Fibroblast of pulmonary artery (primary cell): ENCODE results near the gene INPP5B.
A peak's percentile ranks its signal among the peaks of the same experiment; 100 is the strongest.

Source experiments
- DNase-seq: peaks from one replicate; pipeline ENCODE4 v3.0.0-alpha.2; 2010; ENCODE audit warnings: low read depth
- H3K4me3 ChIP-seq: replicated peaks from 2 replicates; pipeline ENCODE4 v1.5.1; 2011; ENCODE audit warnings: low read depth, mild to moderate bottlenecking, control low read depth, low read length, moderate library complexity
- CTCF ChIP-seq: IDR thresholded peaks from 2 replicates; pipeline ENCODE4 v1.5.1; 2011; ENCODE audit warnings: mild to moderate bottlenecking, control low read depth, low read length, inconsistent platforms; ENCODE audit errors: missing control alignments

Gene INPP5B

GRCh38 chr1:37926038-37926924 is 20.6 kb downstream of the INPP5B start:
- H3K4me3 ChIP-seq: no peak overlapping the region
- no peak for TF ChIP-seq CTCF
- DNase-seq: no peak

- DNase-seq: no peak
- no peak overlapping the region for H3K4me3 ChIP-seq
- TF ChIP-seq CTCF: no peak
These were observed 21.5 kb downstream of the INPP5B start for GRCh38 chr1:37925316-37925715.

- TF ChIP-seq CTCF: no peak
- no peak overlapping the region for H3K4me3 ChIP-seq
- DNase-seq: no peak
These were observed 23.3 kb downstream of the INPP5B start for GRCh38 chr1:37923551-37923889.

- no peak for TF ChIP-seq CTCF
- DNase-seq: no peak
- no peak overlapping the region for H3K4me3 ChIP-seq
These were observed 23.9 kb downstream of the INPP5B start for GRCh38 chr1:37922767-37923550.

DNA sequence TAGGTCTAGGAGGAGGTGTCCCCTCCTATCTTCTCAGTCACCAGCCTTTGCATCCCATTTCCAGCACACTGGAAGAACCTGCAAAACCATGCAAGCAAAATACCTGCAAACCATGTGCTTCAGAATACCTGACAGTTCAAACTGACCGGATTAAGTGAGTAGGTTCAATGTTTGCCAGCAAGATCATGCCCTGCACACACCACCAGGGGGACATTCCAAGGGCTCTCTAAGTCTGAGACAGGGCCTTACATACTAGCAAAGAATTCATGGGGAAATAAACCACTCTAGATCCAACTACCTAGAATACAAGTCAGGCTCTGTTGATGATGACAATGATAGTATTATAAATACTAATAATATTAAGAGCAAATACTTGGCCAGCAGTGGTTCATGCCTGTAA is 27.6 kb downstream of the INPP5B start:
- TF ChIP-seq CTCF: peak; percentile 53
- DNase-seq: peak; percentile 39
- H3K4me3 ChIP-seq: no peak overlapping the region

- no peak overlapping the region for H3K4me3 ChIP-seq
- no peak for DNase-seq
- no peak for TF ChIP-seq CTCF
These were observed 31.3 kb downstream of the INPP5B start for GRCh38 chr1:37915476-37916093.
